Activated CD8-positive, alpha-beta T cell treated with anti-CD3 and anti-CD28 coated beads for 36 hours (primary cell): ENCODE measurements around the gene KRTAP6-2. TPM values are rescaled to one million over a fixed set of nuclear protein-coding genes. Genes with fewer than 3 reads are reported as not detected.

Experiments used
- ATAC-seq: fragments of 200-7000 bp; cut with Tn5 transposase; one replicate; pipeline ENCODE4 v1.10.0; 2021; ENCODE audit warnings: mild to moderate bottlenecking, moderate library complexity
- CTCF ChIA-PET: fragments of 350-600 bp; sonication (Branson Sonifier 250); formaldehyde crosslinking; loops from one replicate; lab custom pipeline; 2021; ENCODE audit warnings: antibody characterized with exemption; lab: Charles Lee
- POLR2A ChIA-PET: fragments of 350-600 bp; sonication (Branson Sonifier 250); formaldehyde crosslinking; loops from one replicate; lab custom pipeline; 2021; ENCODE audit warnings: antibody characterized with exemption; lab: Charles Lee
- DNase-seq: peaks from one replicate; pipeline ENCODE4 v3.0.0-alpha.2; 2020
- H3K27ac Mint-ChIP-seq: one replicate; pipeline ENCODE4 v1.8.0; 2021; ENCODE audit warnings: mild to moderate bottlenecking, mixed read lengths
- H3K27me3 Mint-ChIP-seq: one replicate; pipeline ENCODE4 v1.8.0; 2021; ENCODE audit warnings: mixed read lengths
- H3K36me3 Mint-ChIP-seq: one replicate; pipeline ENCODE4 v1.8.0; 2021; ENCODE audit warnings: low read depth, mixed read lengths
- H3K4me1 Mint-ChIP-seq: one replicate; pipeline ENCODE4 v1.8.0; 2021; ENCODE audit warnings: low read depth, mixed read lengths
- H3K4me3 Mint-ChIP-seq: one replicate; pipeline ENCODE4 v1.8.0; 2021; ENCODE audit warnings: mild to moderate bottlenecking, moderate library complexity, mixed read lengths
- H3K9me3 Mint-ChIP-seq: one replicate; pipeline ENCODE4 v1.8.0; 2021; ENCODE audit warnings: mixed read lengths
- intact Hi-C: fragments of 100-400 bp; cut with micrococcal nuclease; formaldehyde crosslinking; loops from one replicate; pipeline ENCODE4 v1.10.0; 2022
- total RNA-seq, 2 experiments: library from RNA; stranded (reverse); gene quantifications; one replicate each; pipeline ENCODE4 v1.2.3, GENCODE V29; 2021
- TF ChIP-seq, protein P1 (sequence below): fragments of 200-600 bp; IDR thresholded peaks from one replicate; pipeline ENCODE4 v1.8.0; 2022; ENCODE audit warnings: antibody characterized with exemption, mild to moderate bottlenecking

Gene KRTAP6-2
- total RNA-seq, 2 experiments from 2014 or later = not detected

GRCh38 chr21:30620080-30620479, 21.4 kb upstream of the KRTAP6-2 start:
- TF ChIP-seq, protein P1, sequence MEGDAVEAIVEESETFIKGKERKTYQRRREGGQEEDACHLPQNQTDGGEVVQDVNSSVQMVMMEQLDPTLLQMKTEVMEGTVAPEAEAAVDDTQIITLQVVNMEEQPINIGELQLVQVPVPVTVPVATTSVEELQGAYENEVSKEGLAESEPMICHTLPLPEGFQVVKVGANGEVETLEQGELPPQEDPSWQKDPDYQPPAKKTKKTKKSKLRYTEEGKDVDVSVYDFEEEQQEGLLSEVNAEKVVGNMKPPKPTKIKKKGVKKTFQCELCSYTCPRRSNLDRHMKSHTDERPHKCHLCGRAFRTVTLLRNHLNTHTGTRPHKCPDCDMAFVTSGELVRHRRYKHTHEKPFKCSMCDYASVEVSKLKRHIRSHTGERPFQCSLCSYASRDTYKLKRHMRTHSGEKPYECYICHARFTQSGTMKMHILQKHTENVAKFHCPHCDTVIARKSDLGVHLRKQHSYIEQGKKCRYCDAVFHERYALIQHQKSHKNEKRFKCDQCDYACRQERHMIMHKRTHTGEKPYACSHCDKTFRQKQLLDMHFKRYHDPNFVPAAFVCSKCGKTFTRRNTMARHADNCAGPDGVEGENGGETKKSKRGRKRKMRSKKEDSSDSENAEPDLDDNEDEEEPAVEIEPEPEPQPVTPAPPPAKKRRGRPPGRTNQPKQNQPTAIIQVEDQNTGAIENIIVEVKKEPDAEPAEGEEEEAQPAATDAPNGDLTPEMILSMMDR = no peak
- H3K9me3 Mint-ChIP-seq = no peaks in the 10 kb centered on the region
- intact Hi-C loops = no loop called here
- ChIA-PET POLR2A (no interaction called here), CTCF (interaction anchor here (1.1 kb wide), 1 partner anchor 14 kb away, joined by 3 read pairs; no protein-coding TSS in a partner anchor)
- H3K27me3 Mint-ChIP-seq = no peaks in the 10 kb centered on the region
- H3K4me3 Mint-ChIP-seq = no peak overlapping the region
- DNase-seq (no peak), ATAC-seq (no peak)
- no peak overlapping the region for H3K27ac Mint-ChIP-seq
- no peaks in the 10 kb centered on the region for H3K36me3 Mint-ChIP-seq
- H3K4me1 Mint-ChIP-seq = no peaks in the 10 kb centered on the region

- no peak for DNase-seq
- intact Hi-C loops = no loop called here
- H3K27me3 Mint-ChIP-seq = no peaks in the 10 kb centered on the region
- H3K36me3 Mint-ChIP-seq = no peaks in the 10 kb centered on the region
- TF ChIP-seq, protein P1 = no peak
- no peaks in the 10 kb centered on the region for H3K9me3 Mint-ChIP-seq
- no peak within 1 kb of the TSS for H3K27ac Mint-ChIP-seq
- no peaks in the 10 kb centered on the region for H3K4me1 Mint-ChIP-seq
- ChIA-PET POLR2A (no interaction called here), CTCF (no interaction called here)
- H3K4me3 Mint-ChIP-seq = no peak within 1 kb of the TSS
- ATAC-seq = no peak
These were observed 17.4 kb upstream of the KRTAP6-2 start, which contains the start of gene KRTAP20-1 for GRCh38 chr21:30616125-30616524. Gene KRTAP20-1, plus strand, starts transcription at chr21:30616425. Its CDS starts 30 bp downstream, at chr21:30616455.

DNA sequence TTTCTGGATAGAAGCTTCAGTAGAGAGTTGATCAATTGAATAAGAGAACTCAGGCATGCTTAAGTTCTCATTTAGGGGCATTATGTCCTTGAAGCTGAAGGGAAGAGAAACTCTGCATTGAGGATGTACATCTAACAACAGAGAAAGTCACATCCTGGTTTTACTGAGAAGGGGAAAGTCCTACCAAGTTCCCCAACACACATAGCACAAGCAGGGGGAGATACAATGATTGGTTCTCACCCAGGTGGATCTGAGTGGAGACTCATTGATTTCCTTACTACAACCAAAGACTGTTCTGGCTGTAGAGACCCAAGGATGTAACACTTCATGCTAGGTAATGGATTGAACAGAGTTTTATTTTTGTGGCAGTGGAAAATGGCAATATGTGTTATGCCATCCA, 16.5 kb upstream of the KRTAP6-2 start:
- Mint-ChIP-seq H3K9me3 (no peaks in the 10 kb centered on the region), H3K4me3 (no peak overlapping the region), H3K4me1 (no peaks in the 10 kb centered on the region), H3K27me3 (no peaks in the 10 kb centered on the region), H3K27ac (no peak overlapping the region), H3K36me3 (no peaks in the 10 kb centered on the region)
- ATAC-seq (no peak), DNase-seq (no peak)
- intact Hi-C loops = no loop called here
- ChIA-PET POLR2A (no interaction called here), CTCF (no interaction called here)
- TF ChIP-seq, protein P1 = no peak

GRCh38 chr21:30613836-30614235, 15.1 kb upstream of the KRTAP6-2 start, which contains the start of gene KRTAP6-1:
Gene KRTAP6-1, minus strand, starts transcription at chr21:30613930. Its CDS starts 26 bp downstream, at chr21:30613904.
- TF ChIP-seq, protein P1 = no peak
- no peaks in the 10 kb centered on the region for H3K4me1 Mint-ChIP-seq
- H3K9me3 Mint-ChIP-seq = no peaks in the 10 kb centered on the region
- no peak within 1 kb of the TSS for H3K4me3 Mint-ChIP-seq
- ChIA-PET CTCF (no interaction called here), POLR2A (no interaction called here)
- ATAC-seq (no peak), DNase-seq (no peak)
- no peaks in the 10 kb centered on the region for H3K36me3 Mint-ChIP-seq
- intact Hi-C loops = no loop called here
- no peak within 1 kb of the TSS for H3K27ac Mint-ChIP-seq
- H3K27me3 Mint-ChIP-seq = no peaks in the 10 kb centered on the region

DNA sequence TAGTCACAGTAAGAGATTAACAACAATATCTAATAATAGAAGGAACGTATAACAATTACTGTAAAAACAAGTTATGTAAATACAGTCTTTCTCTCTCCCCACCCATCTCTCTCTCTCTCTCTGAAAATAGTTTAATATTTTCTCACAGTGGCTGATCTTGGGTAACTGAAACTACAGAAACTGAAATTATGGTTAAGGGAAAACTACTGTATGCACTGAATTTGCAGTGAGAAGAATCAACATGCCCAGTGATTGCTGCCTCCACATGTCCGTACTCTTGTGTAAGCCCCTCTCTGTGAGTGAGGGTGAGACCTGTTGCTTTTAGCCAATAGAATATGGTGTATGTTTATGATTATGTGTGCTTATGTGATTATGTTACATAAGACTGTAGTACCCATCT, 13.4 kb upstream of the KRTAP6-2 start:
- ATAC-seq (no peak), DNase-seq (no peak)
- Mint-ChIP-seq H3K9me3 (no peaks in the 10 kb centered on the region), H3K27me3 (peaks cover 1% of the 10 kb centered on the region), H3K4me3 (no peak overlapping the region), H3K27ac (no peak overlapping the region), H3K36me3 (no peaks in the 10 kb centered on the region), H3K4me1 (no peaks in the 10 kb centered on the region)
- ChIA-PET CTCF (no interaction called here), POLR2A (no interaction called here)
- TF ChIP-seq, protein P1 = no peak
- intact Hi-C loops = no loop called here
